Stimulated activated memory B cell treated with anti-CD40 and anti-IgM and Interleukin-4, amounts not matched to agents 10 μg/mL and 1 μg/mL and 100 μg/mL, for 72 hours (primary cell): ENCODE measurements around the gene APOBEC3G.

Experiments used
- ATAC-seq: fragments of 150-1000 bp; cut with Tn5 transposase; 2 replicates; pipeline ENCODE4 v1.10.0; 2021
- H3K27ac Mint-ChIP-seq: one replicate; pipeline ENCODE4 v1.8.0; 2022; ENCODE audit warnings: mild to moderate bottlenecking, mixed read lengths
- H3K27me3 Mint-ChIP-seq: one replicate; pipeline ENCODE4 v1.8.0; 2022; ENCODE audit warnings: mixed read lengths
- H3K36me3 Mint-ChIP-seq: one replicate; pipeline ENCODE4 v1.8.0; 2022; ENCODE audit warnings: mixed read lengths
- H3K4me1 Mint-ChIP-seq: one replicate; pipeline ENCODE4 v1.8.0; 2022; ENCODE audit warnings: mixed read lengths
- H3K4me3 Mint-ChIP-seq: one replicate; pipeline ENCODE4 v1.8.0; 2022; ENCODE audit warnings: mild to moderate bottlenecking, moderate library complexity, mixed read lengths
- H3K9me3 Mint-ChIP-seq: one replicate; pipeline ENCODE4 v1.8.0; 2022; ENCODE audit warnings: mixed read lengths

The APOBEC3G gene

DNA sequence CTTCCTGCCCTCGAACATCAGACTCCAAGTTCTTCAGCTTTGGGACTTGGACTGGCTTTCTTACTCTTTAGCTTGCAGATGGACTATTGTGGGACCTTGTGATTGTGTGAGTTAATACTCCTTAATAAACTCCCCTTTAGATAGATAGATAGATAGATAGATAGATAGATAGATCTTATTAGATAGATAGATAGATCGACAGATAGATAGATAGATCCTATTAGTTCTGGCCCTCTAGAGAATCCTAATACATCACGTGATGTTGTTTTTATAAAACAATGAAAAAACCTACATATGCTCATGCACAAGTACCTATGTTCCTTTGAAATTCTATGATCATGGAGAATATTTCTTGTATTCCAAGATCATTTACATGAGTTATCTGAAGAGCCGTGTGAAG is 43.9 kb downstream of the APOBEC3G start:
- H3K4me3 Mint-ChIP-seq: no peak overlapping the region
- no peaks in the 10 kb centered on the region for H3K9me3 Mint-ChIP-seq
- ATAC-seq: no peak
- H3K27ac Mint-ChIP-seq: no peak overlapping the region
- H3K27me3 Mint-ChIP-seq: no peaks in the 10 kb centered on the region
- H3K4me1 Mint-ChIP-seq: peaks cover 37% of the 10 kb centered on the region
- H3K36me3 Mint-ChIP-seq: no peaks in the 10 kb centered on the region

DNA sequence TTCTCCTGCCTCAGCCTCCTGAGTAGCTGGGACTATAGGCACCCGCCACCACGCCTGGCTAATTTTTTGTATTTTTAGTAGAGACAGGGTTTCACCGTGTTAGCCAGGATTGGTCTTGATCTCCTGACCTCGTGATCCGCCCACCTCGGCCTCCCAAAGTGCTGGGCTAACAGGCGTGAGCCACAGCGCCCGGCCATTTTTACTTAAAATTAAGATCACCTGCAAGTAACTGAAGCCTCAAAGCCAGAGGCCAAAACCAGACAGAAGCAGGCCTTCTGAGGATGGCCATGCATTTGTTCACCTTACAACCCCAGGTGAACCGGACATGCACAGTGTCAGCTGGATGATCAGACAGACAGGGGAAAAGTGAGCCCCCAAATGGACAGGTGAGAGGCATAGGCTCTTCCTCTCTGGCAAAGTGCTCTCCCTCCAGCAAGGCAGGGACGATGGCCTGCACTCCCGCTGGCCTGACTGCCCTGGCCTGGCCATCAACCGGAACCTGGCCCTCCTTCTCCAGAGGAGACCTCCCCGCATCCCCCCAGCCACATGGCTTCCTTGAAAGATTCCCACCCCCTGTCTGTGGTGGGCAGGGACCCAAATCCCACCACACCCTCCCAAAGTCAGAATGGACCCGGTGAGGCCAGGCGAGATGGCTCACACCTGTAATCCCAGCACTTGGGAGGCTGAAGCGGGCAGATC is 45.8 kb downstream of the APOBEC3G start:
- Mint-ChIP-seq H3K4me3 (no peak overlapping the region), H3K27me3 (no peaks in the 10 kb centered on the region), H3K4me1 (peaks cover 18% of the 10 kb centered on the region), H3K36me3 (no peaks in the 10 kb centered on the region), H3K9me3 (no peaks in the 10 kb centered on the region), H3K27ac (no peak overlapping the region)
- ATAC-seq: no peak

DNA sequence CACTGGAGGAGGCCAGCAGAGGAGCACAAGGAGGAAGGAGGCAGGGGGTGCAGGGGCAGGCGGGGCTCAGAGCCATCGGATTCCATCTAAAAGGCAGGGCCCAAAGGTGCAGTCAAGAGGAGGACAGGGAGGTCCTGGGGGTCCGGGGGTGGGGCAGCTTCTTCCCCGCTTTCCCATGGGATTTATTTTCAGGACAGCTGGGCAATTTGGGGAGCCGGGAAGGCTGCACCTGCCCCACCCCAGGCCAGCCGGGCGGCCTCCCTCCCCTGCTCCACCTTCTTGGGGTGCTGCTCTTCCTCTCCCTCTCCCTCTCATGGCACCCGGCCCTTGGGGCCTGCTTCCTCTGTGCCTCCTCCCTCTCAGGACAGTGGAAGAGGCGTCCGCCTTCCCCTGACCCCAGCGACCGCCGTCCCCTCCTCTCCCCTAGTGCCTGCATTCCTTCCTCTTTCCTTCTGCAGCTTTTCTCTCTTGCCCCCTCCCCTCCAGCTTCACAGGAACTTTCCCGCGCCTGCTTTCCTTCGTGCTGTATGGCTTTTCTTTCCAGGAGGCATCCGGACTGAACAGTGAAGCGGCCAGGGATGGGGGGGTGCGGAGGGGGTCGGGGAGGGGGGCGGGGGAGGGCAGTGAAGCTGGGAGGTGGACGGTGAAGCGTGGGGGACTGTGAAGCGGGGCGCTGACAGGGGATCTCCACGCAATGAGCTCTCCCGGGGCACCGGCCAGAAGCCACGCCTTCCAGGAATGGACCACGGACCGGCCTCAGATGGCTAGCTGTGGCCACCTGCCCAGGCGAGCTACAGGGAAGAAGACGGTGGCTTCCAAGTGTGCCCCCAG is 46.9 kb downstream of the APOBEC3G start:
- peaks cover 3% of the 10 kb centered on the region for H3K9me3 Mint-ChIP-seq
- no peaks in the 10 kb centered on the region for H3K27me3 Mint-ChIP-seq
- H3K4me1 Mint-ChIP-seq: peaks cover 21% of the 10 kb centered on the region
- ATAC-seq: no peak
- peak overlapping the region; percentile 50 for H3K4me3 Mint-ChIP-seq
- H3K27ac Mint-ChIP-seq: no peak overlapping the region
- H3K36me3 Mint-ChIP-seq: peaks cover 6% of the 10 kb centered on the region

DNA sequence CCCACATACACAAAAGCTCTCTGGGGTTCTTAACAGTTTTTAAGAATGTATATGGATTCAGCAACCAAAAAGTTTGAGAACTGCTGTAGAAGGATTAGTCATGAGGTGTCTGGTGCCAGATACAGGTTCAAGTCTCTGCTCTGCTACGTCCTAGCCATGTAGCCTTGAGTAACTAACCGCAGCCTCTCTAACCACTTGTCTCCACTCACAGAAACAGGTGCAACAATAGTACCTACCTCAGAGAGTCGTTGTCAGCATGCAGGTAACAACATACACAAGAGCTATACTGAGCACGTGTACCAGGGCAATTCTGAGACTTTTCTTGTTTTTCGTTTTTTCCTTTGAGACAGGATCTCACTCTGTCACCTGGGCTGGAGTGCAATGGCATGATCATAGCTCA is 48.5 kb downstream of the APOBEC3G start:
- H3K4me3 Mint-ChIP-seq: no peak overlapping the region
- H3K27me3 Mint-ChIP-seq: no peaks in the 10 kb centered on the region

DNA sequence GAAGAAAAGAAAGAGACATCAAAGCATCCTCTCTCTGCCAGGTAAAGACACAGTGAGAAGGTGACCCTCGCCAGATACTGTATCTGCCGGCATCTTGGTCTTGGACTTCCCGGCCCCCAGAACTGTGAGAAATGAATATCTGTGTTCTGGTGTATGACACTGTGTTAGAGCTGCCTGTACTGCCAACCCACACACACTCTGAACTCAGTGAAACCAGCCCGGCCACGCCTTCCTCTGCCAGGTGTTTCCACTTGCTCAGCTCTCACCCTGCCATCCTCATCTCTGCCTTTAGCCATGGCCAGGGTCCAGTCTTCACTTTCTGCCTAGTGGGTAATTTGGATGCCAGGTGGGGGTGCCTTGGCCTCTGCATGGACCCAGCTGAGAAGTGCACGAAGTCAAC is 51.4 kb downstream of the APOBEC3G start:
- peaks cover 3% of the 10 kb centered on the region for H3K9me3 Mint-ChIP-seq
- peaks cover 24% of the 10 kb centered on the region for H3K36me3 Mint-ChIP-seq
- no peak overlapping the region for H3K27ac Mint-ChIP-seq
- no peaks in the 10 kb centered on the region for H3K27me3 Mint-ChIP-seq
- peaks cover 22% of the 10 kb centered on the region for H3K4me1 Mint-ChIP-seq
- peak; percentile 45 for ATAC-seq
- no peak overlapping the region for H3K4me3 Mint-ChIP-seq

More for the DNA sequence above, 48.5 kb downstream of the APOBEC3G start:
- Mint-ChIP-seq H3K36me3 (peaks cover 11% of the 10 kb centered on the region), H3K27ac (no peak overlapping the region), H3K4me1 (peaks cover 22% of the 10 kb centered on the region), H3K9me3 (peaks cover 3% of the 10 kb centered on the region)
- no peak for ATAC-seq

DNA sequence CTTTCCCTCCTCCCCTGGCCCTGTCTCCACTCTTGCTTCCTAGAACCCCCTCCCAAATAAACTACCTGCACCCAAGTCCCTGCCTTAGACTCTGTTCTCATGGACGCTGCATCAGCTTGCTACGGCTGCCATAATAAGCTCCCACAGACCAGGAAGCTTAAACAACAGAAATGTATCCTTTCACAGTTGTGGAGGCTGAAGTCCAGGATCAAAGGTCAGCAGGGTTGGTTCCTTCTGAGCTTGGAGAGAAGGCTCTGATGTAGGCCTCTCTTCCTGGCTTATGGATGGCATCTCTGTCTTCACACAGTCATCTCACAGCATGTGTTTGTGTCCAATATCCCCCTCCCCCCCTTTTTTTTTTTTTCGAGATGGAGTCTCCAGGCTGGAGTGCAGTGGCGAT is 52.0 kb downstream of the APOBEC3G start:
- Mint-ChIP-seq H3K27ac (no peak overlapping the region), H3K36me3 (peaks cover 29% of the 10 kb centered on the region), H3K4me1 (peaks cover 17% of the 10 kb centered on the region), H3K9me3 (peaks cover 3% of the 10 kb centered on the region), H3K27me3 (no peaks in the 10 kb centered on the region), H3K4me3 (no peak overlapping the region)
- ATAC-seq: no peak

DNA sequence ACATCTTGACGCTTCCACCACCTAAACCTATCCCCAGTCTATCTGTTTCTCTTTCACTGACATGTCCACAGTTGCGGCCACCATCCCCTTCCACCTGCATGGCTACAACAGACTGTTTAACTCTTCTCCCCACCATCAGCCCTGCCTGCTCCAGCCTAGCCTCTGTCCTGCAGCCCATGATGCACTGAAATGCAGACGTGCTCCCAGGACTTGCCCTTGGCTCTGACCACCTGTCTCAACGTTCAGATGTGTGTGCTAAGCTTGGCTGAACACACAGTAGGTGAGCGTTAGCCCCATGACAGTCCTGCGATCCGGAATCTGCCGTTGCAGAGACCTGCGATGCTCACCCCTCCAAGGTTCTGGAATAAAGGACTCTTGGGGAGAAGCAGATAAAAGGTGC is 52.7 kb downstream of the APOBEC3G start:
- peaks cover 3% of the 10 kb centered on the region for H3K9me3 Mint-ChIP-seq
- no peak overlapping the region for H3K27ac Mint-ChIP-seq
- H3K4me3 Mint-ChIP-seq: no peak overlapping the region
- peaks cover 16% of the 10 kb centered on the region for H3K4me1 Mint-ChIP-seq
- H3K36me3 Mint-ChIP-seq: peaks cover 29% of the 10 kb centered on the region
- H3K27me3 Mint-ChIP-seq: no peaks in the 10 kb centered on the region
- ATAC-seq: no peak

DNA sequence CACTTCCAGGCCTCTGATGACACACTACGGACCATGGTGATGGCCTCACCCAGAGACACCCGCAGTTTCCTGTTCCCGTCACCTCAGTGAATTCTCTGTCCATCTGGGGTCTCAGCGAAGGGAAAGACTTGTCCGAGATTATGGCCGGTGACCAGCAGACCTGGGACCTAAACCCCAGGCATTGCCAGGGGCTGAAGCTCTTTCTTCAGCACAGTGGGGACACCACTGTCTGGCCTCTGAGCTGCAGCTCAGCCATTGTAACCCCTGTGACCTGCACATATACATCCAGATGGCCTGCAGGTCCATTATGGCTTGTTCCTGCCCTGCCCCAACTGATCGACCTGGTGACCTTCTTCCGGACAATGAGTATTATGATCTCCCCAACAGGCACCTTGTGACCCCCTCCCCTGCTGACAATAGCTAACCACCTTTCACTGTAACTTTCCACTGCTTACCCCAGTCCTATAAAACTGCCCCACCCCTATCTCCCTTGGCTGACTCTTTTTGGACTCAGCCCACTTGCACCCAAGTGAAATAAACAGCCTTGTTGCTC is 53.2 kb downstream of the APOBEC3G start:
- Mint-ChIP-seq H3K36me3 (peaks cover 29% of the 10 kb centered on the region), H3K27me3 (no peaks in the 10 kb centered on the region), H3K9me3 (peaks cover 3% of the 10 kb centered on the region), H3K4me3 (no peak overlapping the region), H3K27ac (no peak overlapping the region), H3K4me1 (peaks cover 16% of the 10 kb centered on the region)
- no peak for ATAC-seq

DNA sequence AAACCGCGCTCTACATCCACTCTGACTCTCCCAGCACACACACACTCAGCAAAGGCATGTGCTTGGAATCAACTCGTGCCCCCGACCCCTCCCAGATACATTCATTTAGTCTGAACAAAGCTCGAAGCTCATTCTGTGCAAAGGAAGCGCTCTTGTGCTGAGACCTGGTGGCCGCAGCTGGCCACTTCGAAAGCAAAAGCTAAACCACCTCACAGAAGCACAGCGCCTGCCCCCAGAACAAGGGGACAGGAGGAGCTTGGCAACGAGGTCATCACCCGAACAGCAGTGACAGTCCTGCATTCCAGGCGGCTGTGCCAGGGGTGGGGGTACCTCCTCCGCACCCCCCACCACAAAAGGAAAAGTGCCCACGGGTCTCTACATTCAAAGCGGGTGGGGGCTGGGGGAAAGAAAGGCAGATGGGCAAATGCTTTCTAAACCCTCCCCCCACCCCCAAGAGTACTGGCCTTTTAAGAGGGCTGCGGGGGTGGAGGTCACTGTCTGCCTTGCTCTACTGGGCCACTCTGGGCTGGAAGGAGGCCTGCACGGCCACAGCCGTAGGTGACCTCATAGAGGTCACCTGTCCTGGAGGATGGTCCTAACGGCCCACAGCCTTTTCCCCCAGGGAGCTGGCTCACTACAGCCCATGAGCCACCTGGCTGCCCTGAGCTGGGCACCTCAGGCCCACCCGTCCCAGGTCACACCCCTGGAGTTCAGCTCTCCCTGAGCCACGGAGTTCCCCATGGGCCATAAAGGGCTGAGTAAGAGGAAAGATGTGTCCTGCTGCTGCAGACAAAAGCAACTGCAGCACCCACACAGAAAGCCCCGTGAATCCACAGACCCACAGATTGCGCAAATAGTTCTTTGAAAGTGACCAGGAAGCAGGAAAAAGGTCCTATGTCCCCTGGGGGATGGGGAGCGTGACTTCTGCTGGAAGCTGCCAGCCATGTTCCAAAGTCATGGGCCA is 54.1 kb downstream of the APOBEC3G start:
- Mint-ChIP-seq H3K4me1 (peaks cover 16% of the 10 kb centered on the region), H3K27ac (no peak overlapping the region), H3K4me3 (no peak overlapping the region), H3K27me3 (no peaks in the 10 kb centered on the region), H3K9me3 (peaks cover 3% of the 10 kb centered on the region), H3K36me3 (peaks cover 29% of the 10 kb centered on the region)
- no peak for ATAC-seq

DNA sequence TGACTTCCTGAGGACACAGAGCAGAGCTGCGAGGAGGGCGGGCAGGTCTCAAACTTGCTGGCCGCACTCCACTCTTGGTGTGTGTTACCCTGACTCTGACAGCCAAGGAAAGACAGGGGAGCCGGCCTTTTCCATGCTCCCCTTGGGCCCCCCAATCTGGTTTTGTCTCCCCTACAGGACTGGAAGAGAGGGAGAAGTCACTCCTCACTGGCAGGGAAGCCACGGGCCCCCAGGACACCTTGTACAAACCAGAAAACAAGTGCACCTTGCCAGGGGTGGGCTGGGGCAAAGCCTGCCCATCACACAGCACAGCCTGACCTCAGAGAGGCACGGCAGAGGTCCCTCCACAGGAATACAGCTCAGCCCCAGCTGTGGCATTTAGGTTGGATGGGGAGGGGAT is 55.2 kb downstream of the APOBEC3G start:
- no peaks in the 10 kb centered on the region for H3K27me3 Mint-ChIP-seq
- ATAC-seq: no peak
- H3K4me3 Mint-ChIP-seq: no peak overlapping the region
- peaks cover 29% of the 10 kb centered on the region for H3K36me3 Mint-ChIP-seq
- peaks cover 3% of the 10 kb centered on the region for H3K9me3 Mint-ChIP-seq
- H3K4me1 Mint-ChIP-seq: peaks cover 16% of the 10 kb centered on the region
- no peak overlapping the region for H3K27ac Mint-ChIP-seq

DNA sequence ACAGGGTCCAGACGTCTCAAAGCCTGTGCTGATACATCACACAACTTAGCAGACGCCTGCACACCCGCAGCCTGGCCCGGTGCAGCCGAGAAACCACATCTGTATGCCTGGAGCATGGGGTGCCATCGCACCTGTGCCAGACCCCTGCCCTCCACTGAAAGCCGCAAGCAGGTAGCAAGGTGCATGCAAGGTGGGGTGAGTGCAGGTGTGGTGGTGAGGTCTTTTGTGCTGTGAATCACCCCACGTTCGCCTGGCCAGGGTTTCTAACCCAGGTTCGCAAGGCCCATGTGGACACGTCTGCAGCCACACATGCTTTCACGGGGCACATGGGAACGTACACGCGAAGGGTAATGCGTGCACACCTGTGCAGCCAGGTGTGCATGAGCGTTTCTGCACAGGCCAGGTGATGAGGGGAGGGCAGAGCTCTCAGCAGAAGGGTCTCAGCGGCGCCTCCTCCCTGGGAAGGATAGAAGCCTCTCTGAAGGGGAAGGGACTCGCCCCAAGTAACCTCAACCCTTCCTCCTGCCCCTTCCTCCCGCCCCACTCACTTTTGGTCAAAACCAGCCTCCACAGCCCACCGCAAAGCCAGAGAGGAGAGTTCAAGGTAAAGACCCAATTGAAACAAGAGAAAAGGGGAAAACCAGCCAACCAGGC is 55.9 kb downstream of the APOBEC3G start:
- Mint-ChIP-seq H3K36me3 (peaks cover 29% of the 10 kb centered on the region), H3K9me3 (peaks cover 3% of the 10 kb centered on the region), H3K4me3 (no peak overlapping the region), H3K4me1 (peaks cover 16% of the 10 kb centered on the region), H3K27ac (no peak overlapping the region), H3K27me3 (no peaks in the 10 kb centered on the region)
- no peak for ATAC-seq

DNA sequence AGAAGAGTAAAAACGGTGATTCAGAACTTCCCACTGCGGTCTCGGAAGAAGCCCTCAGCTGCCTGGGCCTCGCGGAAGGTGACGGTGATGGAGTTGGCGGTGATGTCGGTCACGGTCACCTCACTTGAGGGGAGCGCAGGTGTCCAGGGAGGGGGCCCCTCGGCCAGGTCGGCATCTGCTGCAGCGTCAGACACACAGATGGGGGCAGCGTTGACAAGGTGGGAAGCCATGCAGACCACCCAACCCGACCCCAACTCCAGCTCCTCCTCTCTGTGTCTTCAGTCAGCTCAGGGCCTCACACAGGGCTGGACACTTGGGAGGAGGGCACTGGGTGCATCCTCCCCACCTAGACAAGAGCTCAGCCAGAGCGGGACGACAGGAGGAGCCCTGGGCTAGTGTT is 56.8 kb downstream of the APOBEC3G start:
- no peak overlapping the region for H3K27ac Mint-ChIP-seq
- no peak overlapping the region for H3K4me3 Mint-ChIP-seq
- no peaks in the 10 kb centered on the region for H3K9me3 Mint-ChIP-seq
- H3K4me1 Mint-ChIP-seq: peaks cover 11% of the 10 kb centered on the region
- peaks cover 24% of the 10 kb centered on the region for H3K36me3 Mint-ChIP-seq
- no peak for ATAC-seq
- no peaks in the 10 kb centered on the region for H3K27me3 Mint-ChIP-seq

DNA sequence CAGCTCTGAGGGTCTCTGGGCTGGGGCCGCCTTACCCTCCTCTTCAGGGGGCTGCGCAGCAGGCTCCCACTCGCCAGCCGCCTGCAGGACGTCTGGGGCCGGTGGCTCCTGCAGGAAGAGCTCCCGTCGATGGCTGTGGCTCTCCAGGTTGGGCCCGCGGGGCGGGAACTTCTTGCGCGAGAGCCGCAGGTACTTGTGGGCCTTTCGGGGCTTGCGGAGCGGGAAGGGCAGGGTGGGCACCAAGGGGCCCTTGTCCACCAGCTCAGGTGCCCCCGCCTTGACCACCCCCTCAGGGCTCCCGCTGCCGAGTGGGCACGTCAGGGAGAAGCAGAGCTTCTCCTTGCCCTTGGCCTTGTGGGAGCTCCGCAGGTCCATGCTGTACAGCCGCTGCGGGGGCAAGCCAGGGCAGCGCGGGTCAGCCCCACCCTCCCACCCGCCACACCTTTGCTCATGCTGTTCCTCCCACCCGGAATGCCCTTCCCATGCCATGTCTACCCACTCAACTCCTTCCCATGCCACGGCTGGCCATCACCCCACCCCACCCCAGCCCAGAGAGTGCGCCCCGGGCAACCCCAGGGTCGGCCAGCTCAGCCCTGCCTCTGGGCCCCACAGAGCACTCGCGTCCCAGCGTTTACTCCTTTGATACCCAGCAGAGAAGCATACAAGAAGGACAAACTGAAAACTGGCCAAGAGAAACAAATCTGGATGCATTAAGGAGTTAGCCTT is 57.5 kb downstream of the APOBEC3G start:
- no peaks in the 10 kb centered on the region for H3K27me3 Mint-ChIP-seq
- ATAC-seq: no peak
- no peak overlapping the region for H3K4me3 Mint-ChIP-seq
- H3K36me3 Mint-ChIP-seq: peaks cover 23% of the 10 kb centered on the region
- H3K27ac Mint-ChIP-seq: no peak overlapping the region
- peaks cover 8% of the 10 kb centered on the region for H3K4me1 Mint-ChIP-seq
- H3K9me3 Mint-ChIP-seq: no peaks in the 10 kb centered on the region
